WTC11 (cell line): ENCODE results near the gene CTSA. TPM values are rescaled to one million over a fixed set of nuclear protein-coding genes. Genes with fewer than 3 reads are reported as not detected.

Experiments used
- ATAC-seq: fragments of 200-7000 bp; cut with Tn5 transposase; 2 replicates; pipeline ENCODE4 v1.10.0; 2021; ENCODE audit warnings: mild to moderate bottlenecking, moderate library complexity
- CTCF ChIA-PET: fragments of 300-600 bp; sonication (Branson Sonifier 250); formaldehyde crosslinking; loops from one replicate; lab custom pipeline; 2021; ENCODE audit warnings: antibody characterized with exemption; lab: Charles Lee
- POLR2A ChIA-PET: fragments of 350-600 bp; sonication (Branson Sonifier 250); formaldehyde crosslinking; loops from one replicate; lab custom pipeline; 2021; ENCODE audit warnings: antibody characterized with exemption; lab: Charles Lee
- DNase-seq: peaks from one replicate; pipeline ENCODE4 v3.0.0; 2021; ENCODE audit warnings: low spot score
- H3K27ac Mint-ChIP-seq: 2 replicates; pipeline ENCODE4 v1.8.0; 2021; ENCODE audit warnings: mixed read lengths
- H3K27me3 Mint-ChIP-seq: 2 replicates; pipeline ENCODE4 v1.8.0; 2021; ENCODE audit warnings: low read depth, mild to moderate bottlenecking, moderate library complexity, mixed read lengths
- H3K36me3 Mint-ChIP-seq: 2 replicates; pipeline ENCODE4 v1.8.0; 2021; ENCODE audit warnings: mixed read lengths
- H3K4me1 Mint-ChIP-seq: 2 replicates; pipeline ENCODE4 v1.8.0; 2022; ENCODE audit warnings: mixed read lengths
- H3K4me3 Mint-ChIP-seq: 2 replicates; pipeline ENCODE4 v1.8.0; 2021; ENCODE audit warnings: mild to moderate bottlenecking, moderate library complexity, mixed read lengths
- H3K9me3 Mint-ChIP-seq: 2 replicates; pipeline ENCODE4 v1.8.0; 2021; ENCODE audit warnings: mixed read lengths
- CBFB ChIP-seq: sonication (generic); formaldehyde crosslinking; IDR thresholded peaks from 2 replicates; pipeline ENCODE4 v1.8.1; 2022; ENCODE audit warnings: mild to moderate bottlenecking, low read depth, missing genetic modification reagents
- EMX1 ChIP-seq: fragments of 250-450 bp; sonication (Bioruptor Pico); IDR thresholded peaks from 2 replicates; pipeline ENCODE4 v1.8.0; 2021; ENCODE audit warnings: mild to moderate bottlenecking
- HMGA2 ChIP-seq: fragments of 250-450 bp; sonication (Bioruptor Pico); IDR thresholded peaks from 2 replicates; pipeline ENCODE4 v1.4.0; 2021; ENCODE audit warnings: mild to moderate bottlenecking, moderate library complexity
- IRF2 ChIP-seq: sonication (generic); formaldehyde crosslinking; IDR thresholded peaks from 2 replicates; pipeline ENCODE4 v1.8.0; 2022; ENCODE audit warnings: low read depth, missing genetic modification reagents, borderline replicate concordance
- JUN ChIP-seq: sonication (generic); formaldehyde crosslinking; IDR thresholded peaks from 2 replicates; pipeline ENCODE4 v1.8.0; 2023; ENCODE audit warnings: mild to moderate bottlenecking, missing genetic modification reagents
- NR3C1 ChIP-seq: sonication (generic); formaldehyde crosslinking; conservative IDR thresholded peaks from 2 replicates; pipeline ENCODE4 v1.8.1; 2023; ENCODE audit warnings: low read depth, mild to moderate bottlenecking, missing genetic modification reagents
- SOX15 ChIP-seq: fragments of 250-450 bp; sonication (Bioruptor Pico); IDR thresholded peaks from 2 replicates; pipeline ENCODE4 v1.9.0; 2021; ENCODE audit warnings: mild to moderate bottlenecking
- ZNF263 ChIP-seq: sonication (generic); formaldehyde crosslinking; IDR thresholded peaks from 2 replicates; pipeline ENCODE4 v1.8.1; 2022; ENCODE audit warnings: low read depth, mild to moderate bottlenecking, moderate library complexity, missing genetic modification reagents
- total RNA-seq: library from RNA; stranded (reverse); gene quantifications from 3 replicates; pipeline ENCODE4 v1.2.3, GENCODE V29; 2021
- TF ChIP-seq, protein P1 (sequence below): sonication (generic); formaldehyde crosslinking; IDR thresholded peaks from 2 replicates; pipeline ENCODE4 v1.8.0; 2022; ENCODE audit warnings: mild to moderate bottlenecking, missing genetic modification reagents
- TF ChIP-seq, protein P2 (sequence below): sonication (generic); formaldehyde crosslinking; IDR thresholded peaks from 2 replicates; pipeline ENCODE4 v1.8.1; 2022; ENCODE audit warnings: low read depth, missing genetic modification reagents, borderline replicate concordance
- TF ChIP-seq, protein P3 (sequence below): sonication (generic); formaldehyde crosslinking; IDR thresholded peaks from 2 replicates; pipeline ENCODE4 v1.8.1; 2022; ENCODE audit warnings: missing genetic modification reagents, borderline replicate concordance
- TF ChIP-seq, protein P4 (sequence below): fragments of 250-450 bp; sonication (Bioruptor Pico); conservative IDR thresholded peaks from 2 replicates; pipeline ENCODE4 v1.9.0; 2021; ENCODE audit warnings: mild to moderate bottlenecking
- TF ChIP-seq, protein P5 (sequence below): sonication (generic); formaldehyde crosslinking; IDR thresholded peaks from 2 replicates; pipeline ENCODE4 v1.8.1; 2023; ENCODE audit warnings: mild to moderate bottlenecking, missing genetic modification reagents
- TF ChIP-seq, protein P6 (sequence below): sonication (generic); formaldehyde crosslinking; IDR thresholded peaks from 2 replicates; pipeline ENCODE4 v1.8.1; 2022; ENCODE audit warnings: low read depth, mild to moderate bottlenecking, moderate library complexity, missing genetic modification reagents, borderline replicate concordance

CTSA gene
- total RNA-seq, 1 experiment from 2014 or later = 48.3 TPM

DNA sequence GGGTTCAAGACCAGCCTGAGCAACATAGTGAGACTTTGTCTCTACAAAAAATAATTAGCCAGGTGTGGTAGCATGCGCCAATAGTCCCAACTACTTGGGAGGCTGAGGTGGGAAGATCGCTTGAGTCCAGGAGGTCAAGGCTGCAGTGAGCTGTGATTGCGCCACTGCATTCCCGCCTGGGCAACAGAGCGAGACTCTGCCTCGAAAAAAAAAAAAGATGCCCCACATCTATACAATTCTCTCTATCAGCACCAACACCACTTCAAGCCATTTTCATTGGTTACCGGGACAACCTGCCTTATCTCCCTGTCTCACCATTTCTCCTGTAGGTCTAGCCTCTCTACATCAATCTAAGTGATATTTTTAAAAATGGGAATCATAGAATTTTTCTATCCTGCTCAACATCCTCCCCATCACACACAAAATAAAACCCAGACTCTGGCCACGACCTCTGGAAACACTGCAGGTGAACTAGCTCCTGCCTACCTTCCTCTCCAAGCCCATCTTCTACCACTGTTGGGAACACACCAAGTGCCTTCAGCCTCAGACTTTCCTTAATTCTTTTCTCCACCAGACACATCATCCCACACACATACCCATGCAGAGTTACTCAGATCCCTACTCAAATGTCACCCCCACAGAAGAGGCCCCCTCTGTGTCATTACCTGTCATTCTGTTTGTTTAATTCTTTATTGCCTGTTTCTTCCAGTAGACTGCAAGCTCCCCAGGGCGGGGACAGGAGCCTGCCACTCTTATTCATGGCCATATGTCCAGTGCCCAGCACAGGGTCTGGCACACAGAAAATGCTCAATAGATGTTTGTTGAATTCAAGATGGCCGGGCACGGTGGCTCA is 30.4 kb downstream of the CTSA start:
- ChIA-PET POLR2A (interaction anchor here (0.6 kb wide), 1 partner anchor 96 kb away, joined by 3 read pairs; no protein-coding TSS in a partner anchor), CTCF (interaction anchor here (1.4 to 3.0 kb wide), 2 partner anchors 90 to 98 kb away, joined by 4 to 9 read pairs; no protein-coding TSS in a partner anchor)
- Mint-ChIP-seq H3K36me3 (no peaks in the 10 kb centered on the region), H3K4me3 (no peak overlapping the region), H3K4me1 (peaks cover 7% of the 10 kb centered on the region; the same call in 1 of the 2 replicates)
- TF ChIP-seq, protein P1, sequence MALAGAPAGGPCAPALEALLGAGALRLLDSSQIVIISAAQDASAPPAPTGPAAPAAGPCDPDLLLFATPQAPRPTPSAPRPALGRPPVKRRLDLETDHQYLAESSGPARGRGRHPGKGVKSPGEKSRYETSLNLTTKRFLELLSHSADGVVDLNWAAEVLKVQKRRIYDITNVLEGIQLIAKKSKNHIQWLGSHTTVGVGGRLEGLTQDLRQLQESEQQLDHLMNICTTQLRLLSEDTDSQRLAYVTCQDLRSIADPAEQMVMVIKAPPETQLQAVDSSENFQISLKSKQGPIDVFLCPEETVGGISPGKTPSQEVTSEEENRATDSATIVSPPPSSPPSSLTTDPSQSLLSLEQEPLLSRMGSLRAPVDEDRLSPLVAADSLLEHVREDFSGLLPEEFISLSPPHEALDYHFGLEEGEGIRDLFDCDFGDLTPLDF = no peak
- TF ChIP-seq SOX15 (CRISPR knock-in tag) = no peak
- TF ChIP-seq IRF2 (CRISPR knock-in tag) = no peak
- TF ChIP-seq EMX1 (CRISPR knock-in tag) = no peak
- TF ChIP-seq, protein P2, sequence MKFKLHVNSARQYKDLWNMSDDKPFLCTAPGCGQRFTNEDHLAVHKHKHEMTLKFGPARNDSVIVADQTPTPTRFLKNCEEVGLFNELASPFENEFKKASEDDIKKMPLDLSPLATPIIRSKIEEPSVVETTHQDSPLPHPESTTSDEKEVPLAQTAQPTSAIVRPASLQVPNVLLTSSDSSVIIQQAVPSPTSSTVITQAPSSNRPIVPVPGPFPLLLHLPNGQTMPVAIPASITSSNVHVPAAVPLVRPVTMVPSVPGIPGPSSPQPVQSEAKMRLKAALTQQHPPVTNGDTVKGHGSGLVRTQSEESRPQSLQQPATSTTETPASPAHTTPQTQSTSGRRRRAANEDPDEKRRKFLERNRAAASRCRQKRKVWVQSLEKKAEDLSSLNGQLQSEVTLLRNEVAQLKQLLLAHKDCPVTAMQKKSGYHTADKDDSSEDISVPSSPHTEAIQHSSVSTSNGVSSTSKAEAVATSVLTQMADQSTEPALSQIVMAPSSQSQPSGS = no peak
- TF ChIP-seq JUN (CRISPR knock-in tag) = no peak
- TF ChIP-seq, protein P3, sequence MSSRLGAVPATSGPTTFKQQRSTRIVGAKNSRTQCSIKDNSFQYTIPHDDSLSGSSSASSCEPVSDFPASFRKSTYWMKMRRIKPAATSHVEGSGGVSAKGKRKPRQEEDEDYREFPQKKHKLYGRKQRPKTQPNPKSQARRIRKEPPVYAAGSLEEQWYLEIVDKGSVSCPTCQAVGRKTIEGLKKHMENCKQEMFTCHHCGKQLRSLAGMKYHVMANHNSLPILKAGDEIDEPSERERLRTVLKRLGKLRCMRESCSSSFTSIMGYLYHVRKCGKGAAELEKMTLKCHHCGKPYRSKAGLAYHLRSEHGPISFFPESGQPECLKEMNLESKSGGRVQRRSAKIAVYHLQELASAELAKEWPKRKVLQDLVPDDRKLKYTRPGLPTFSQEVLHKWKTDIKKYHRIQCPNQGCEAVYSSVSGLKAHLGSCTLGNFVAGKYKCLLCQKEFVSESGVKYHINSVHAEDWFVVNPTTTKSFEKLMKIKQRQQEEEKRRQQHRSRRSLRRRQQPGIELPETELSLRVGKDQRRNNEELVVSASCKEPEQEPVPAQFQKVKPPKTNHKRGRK (CRISPR knock-in tag) = no peak
- TF ChIP-seq, protein P4, sequence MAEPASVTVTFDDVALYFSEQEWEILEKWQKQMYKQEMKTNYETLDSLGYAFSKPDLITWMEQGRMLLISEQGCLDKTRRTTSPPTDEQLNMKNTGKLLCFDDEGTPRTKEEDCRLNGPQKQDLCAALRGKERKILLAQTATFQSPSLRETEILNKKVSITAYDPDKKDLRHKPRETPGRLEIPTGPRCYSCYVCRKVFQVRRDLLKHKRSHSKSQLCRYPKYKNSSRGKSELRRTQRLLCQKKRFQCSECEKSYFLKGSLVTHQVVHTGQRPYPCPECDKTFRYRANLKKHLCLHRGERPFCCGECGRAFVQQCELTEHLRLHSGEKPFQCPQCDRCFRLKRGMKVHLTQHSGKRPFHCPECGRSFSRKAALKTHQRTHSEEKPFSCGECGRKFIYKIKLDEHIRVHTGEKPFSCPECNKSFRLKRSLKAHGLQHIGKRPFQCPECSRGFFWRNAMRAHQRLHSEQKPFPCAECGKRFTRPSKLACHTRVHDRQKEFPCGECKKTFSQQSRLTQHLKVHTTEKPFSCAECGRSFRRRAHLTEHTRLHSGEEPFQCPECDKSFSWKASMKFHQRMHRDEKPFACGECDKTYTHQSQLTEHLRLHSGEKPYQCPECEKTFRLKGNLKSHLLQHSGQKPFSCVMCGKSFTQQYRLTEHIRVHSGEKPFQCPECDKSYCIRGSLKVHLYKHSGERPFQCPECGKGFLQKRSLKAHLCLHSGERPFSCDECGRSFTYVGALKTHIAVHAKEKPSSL = no peak
- TF ChIP-seq, protein P5, sequence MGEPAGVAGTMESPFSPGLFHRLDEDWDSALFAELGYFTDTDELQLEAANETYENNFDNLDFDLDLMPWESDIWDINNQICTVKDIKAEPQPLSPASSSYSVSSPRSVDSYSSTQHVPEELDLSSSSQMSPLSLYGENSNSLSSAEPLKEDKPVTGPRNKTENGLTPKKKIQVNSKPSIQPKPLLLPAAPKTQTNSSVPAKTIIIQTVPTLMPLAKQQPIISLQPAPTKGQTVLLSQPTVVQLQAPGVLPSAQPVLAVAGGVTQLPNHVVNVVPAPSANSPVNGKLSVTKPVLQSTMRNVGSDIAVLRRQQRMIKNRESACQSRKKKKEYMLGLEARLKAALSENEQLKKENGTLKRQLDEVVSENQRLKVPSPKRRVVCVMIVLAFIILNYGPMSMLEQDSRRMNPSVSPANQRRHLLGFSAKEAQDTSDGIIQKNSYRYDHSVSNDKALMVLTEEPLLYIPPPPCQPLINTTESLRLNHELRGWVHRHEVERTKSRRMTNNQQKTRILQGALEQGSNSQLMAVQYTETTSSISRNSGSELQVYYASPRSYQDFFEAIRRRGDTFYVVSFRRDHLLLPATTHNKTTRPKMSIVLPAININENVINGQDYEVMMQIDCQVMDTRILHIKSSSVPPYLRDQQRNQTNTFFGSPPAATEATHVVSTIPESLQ (CRISPR knock-in tag) = no peak
- TF ChIP-seq, protein P6, sequence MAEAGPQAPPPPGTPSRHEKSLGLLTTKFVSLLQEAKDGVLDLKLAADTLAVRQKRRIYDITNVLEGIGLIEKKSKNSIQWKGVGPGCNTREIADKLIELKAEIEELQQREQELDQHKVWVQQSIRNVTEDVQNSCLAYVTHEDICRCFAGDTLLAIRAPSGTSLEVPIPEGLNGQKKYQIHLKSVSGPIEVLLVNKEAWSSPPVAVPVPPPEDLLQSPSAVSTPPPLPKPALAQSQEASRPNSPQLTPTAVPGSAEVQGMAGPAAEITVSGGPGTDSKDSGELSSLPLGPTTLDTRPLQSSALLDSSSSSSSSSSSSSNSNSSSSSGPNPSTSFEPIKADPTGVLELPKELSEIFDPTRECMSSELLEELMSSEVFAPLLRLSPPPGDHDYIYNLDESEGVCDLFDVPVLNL = no peak
- TF ChIP-seq NR3C1 (CRISPR knock-in tag) = no peak
- no peak for TF ChIP-seq ZNF263 (CRISPR knock-in tag)
- TF ChIP-seq HMGA2 (CRISPR knock-in tag) = no peak
- TF ChIP-seq CBFB = no peak
- TF ChIP-seq, all 79 proteins: peak for 0
- no peaks in the 10 kb centered on the region for H3K27me3 Mint-ChIP-seq
- ATAC-seq (no peak), DNase-seq (no peak)
- H3K9me3 Mint-ChIP-seq = no peaks in the 10 kb centered on the region
- no peak overlapping the region for H3K27ac Mint-ChIP-seq
